ENCODE data around the gene SUCO.
"Not testable (repeated sequence)": the region's sequence is repeated elsewhere in the genome, so short reads cannot be mapped to it uniquely, and the experiment has no call there.

Gene SUCO

DNA sequence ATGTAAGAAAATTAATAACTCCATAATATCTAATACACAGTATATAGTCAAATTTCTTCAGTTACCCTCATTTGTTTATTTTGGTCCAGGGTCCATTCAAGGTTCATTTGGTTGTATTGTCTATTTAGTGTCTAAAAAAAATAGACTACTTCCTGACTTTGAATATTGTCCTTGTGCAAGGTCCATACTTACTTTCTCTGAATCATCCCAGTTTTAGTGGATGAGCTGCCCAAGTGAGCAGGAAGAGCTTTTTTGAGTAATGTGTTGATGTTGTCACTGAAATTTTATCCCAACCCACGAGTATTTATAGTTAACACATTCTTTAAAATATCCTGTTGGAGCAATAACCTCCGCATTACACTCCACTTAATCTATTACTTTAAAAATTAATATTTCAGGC lies 80.3 kb downstream of the SUCO start:
- DNase-seq = no peak

DNA sequence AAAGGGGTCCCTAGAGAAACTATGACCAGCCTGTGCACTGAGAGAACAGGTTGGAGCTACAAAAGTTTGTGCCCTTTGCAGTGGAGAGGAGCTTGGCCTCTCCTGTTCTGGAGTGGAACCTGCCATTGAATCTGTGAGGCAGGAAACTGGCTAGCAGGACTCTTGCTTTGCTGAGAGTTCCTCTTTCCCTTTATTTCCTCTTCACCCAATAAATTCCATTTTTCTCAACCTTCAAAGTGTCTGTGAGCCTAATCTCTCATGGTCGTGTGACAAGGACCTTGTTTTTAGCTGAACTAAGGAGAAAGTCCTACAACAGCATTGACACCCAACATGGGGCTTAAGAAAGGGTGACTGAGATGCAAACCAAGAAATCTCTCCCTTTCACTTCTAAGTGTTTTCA lies 83.2 kb downstream of the SUCO start:
- no peak for DNase-seq

DNA sequence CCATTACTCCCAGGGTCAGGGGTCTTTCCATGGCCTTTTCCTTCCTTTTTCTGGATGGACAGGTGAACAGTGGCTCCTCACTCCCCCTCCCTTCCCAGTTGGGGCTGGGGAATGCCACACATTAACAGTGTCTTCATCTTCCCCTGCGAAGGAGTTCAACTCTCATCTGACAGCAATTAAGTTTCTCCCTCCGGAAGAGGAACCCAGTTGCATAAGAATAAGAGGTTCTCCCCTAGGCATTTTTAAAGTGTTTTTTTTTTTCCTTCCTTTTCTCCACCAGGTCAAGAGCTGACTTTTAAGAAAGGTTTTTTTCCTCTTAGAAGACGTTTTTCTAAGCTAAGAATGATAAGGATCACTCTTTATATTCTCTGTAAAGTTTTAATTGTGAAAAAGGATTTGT lies 83.7 kb downstream of the SUCO start:
- no peak for DNase-seq

DNA sequence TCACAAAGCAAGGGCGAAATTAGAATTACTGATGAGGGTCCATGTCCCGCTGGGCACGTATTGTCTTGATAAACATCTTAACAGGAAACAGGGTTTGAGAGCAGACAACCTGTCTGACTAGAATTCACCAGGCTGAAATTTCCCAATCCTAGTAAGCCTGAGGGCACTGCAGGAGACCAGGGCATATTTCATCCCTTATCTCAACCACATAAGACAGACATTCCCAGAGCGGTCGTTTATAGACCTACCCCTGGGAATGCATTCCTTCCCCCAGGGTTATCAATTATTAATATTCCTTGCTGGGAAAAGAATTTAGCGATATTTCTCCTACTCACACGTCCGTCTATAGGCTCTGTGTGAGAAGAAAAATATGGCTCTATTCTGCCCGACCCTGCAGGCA lies 87.7 kb downstream of the SUCO start:
- DNase-seq = not testable (repeated sequence)

DNA sequence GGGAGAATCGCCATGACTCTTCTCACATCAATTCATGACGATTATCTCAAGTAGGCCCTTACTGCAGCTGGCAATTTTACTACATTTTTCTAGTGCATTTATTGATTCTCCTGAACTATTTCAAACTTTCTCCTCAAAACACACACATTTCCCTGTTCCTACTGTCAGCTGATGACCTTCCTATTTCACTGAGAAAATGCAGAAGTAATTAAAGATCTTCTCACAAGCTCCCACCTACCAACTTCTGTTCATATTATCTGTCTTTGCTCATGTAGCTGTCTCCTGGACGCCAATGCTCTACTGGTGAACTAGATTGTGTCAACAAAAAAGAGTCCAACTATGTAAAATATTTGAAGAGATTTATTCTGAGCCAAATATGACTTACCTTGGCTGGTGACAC lies 89.6 kb downstream of the SUCO start:
- DNase-seq = no peak

DNA sequence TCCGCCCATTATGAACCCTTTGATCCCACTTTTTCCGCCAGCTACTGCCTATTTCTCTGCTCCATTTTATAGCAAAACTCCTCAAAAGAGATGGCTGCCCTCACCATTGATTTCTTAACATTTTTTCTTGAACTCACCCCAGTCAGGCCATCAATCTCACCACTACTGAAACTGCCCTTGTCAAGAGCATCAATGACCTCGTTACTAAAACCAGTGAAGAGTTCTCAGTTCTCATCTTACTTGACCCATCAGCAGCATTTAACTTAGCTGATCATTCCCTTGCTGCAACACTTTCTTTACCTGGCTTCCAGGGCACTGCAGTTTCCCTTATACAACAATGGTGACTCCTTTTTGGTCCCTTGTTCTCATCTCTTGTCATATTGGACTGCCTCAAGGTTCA lies 90.8 kb downstream of the SUCO start:
- no peak for DNase-seq

DNA sequence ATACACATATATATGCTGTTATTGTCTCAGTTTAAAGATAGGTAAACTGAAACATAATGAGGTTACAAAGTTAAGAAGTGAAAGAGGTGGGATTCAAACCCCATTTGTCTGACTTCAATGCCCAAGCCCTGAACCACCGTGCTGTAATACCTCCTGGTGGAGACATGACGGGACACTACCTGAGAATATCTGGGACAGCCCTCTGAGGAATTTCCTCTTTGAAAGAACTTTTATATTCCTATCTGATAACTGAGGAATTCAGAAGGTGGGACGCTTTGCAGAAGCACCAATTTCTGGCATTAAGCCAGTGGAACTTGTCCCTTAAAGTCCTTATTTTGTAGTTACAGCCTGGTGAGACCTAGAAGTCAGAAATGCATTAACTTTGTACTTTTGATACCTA lies 93.9 kb downstream of the SUCO start:
- DNase-seq = no peak

DNA sequence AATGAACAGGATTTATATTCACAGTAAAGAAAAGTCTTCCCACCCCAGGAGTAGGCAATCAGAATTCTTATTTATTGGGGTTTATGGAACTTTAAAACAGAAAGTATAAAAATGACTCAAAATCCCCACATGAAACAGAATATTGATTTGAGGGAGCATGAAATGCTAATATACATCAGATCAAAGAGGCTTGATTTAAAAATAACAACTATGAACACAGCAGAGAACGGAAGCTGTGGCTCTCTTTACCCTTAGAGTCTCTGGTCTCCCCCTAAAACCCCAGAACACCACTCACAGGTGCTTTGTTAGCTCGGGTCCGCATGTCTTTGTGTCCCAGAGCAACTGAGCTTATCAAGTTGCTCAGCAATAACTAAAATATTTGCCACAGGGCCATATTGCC lies 94.8 kb downstream of the SUCO start:
- DNase-seq = no peak

DNA sequence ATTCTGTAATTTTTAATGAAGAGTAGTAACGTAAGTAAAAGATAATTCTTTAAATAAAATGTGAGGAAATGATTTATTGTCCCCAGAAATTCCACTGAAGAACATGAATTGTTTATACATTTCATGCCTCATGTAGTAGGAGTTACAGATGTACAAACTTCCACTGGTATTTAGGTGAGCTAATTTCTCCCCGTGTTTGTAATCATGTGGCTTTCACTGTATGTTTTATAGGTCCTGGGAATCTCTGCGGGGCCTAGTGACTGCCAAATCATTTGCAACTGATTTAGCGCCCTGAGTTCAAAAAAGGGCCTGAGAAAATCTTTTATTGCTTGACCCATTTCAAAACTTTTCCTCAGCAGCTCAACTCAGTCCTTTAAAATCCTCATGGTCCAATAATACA lies 95.5 kb downstream of the SUCO start:
- no peak for DNase-seq

DNA sequence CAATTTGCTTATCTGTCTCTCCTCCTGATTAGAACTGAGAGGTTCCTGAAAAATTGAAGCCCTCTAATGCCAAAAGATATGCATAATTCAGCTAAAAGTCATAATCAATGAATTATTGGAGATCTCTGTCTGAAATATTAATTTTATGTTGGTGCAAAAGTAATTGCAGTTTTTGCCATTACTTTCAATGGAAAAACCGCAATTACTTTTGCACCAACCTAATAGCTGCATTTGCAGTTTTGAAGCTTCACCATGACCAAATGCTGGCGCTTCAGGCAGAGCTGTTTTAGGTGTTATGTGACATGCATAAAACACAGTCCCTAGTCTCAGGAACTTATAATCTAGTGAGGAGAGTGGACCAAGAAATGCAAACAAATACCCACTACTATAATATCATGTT lies 96.2 kb downstream of the SUCO start:
- no peak for DNase-seq

DNA sequence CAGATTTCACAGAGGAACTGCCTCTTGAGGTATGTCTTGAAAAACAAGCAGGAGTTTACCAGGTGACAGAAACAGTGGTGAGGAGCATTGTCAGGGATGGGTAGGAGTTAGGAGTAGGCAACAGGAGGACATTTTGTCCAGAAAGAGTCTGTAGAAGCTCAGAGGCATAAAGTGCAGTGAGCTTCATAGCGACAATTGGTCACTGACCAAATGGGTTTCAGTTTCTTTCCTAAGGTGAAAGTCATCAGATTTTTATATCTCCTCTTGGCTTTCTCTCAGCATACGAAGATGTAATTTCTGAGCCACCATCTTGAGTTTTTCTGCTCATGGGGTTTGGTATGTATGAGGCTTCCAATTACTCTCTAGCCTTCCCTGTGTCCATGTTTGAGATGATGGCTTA lies 96.7 kb downstream of the SUCO start:
- DNase-seq = no peak

DNA sequence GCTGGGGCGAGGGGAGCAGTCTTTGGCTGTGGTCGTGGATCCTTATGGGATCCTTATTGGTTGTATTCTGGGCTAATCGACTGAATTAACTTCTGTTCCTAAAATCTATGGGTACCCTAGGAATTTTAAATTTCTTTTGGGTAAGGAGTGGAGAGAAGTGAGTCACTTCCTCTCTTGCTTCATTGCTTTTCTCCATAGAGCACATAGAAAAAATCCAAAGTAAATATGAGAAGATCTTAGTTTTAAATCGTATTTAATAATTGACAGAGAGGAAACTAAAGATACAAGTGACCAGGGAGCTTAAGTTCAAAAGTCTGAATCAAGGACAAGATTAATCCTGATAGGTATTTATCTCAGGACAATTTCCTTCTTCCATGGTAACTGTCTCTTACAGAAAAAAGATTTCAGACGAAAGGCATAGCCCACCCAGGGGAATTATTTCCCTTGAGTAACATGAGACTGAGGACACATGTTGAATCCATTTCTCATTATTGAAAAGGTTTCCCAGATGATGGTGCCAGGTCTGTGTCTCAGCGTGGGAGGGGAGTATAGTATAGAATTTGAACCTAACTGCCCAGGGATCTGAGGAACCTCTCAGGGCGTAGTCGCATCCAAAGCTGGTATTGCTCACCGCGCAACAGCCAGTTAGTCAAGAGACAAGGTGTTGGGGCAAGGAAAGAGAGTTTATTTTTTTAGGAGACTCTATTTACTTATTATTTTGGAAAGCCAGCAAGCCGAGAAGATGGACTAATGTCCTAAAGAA lies 97.3 kb downstream of the SUCO start:
- DNase-seq = no peak

DNA sequence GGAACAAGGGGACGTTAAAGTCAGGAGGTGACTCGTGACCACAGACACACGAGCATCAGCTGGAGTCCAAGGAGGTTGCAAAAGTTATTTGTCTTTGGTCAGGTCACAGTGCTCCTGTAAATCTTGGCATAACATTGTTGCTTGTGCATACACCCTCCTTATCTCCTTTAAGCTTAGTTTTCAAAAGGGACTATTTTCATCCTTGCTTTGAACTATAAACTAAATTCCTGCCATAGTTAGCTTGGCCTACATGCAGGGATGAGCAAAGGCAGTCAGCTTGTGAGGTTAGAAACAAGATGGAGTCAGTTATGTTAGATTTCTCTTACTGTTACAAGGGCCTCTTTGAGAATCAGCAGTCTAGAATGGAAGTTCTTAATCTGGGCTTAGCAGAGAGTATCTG lies 97.9 kb downstream of the SUCO start:
- DNase-seq = no peak

DNA sequence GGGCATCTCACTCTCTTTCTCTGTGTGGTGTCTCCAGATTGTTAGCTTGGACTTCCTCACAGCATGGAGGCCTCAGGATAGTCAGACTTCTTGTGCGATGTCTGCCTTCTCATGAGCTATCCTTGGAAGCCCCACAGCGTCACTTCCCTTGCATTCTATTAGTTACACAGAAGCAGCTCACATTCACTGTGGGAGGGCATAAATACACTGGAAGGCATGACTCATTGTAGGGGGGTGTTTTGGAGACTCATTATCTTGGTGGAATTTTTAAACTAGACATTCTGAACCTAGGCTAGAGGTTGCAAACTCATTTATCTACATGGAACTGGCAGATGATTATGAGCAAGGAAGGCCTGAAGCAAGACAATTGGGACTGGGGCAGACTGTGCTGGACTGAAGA lies 104.6 kb downstream of the SUCO start:
- no peak for DNase-seq

DNA sequence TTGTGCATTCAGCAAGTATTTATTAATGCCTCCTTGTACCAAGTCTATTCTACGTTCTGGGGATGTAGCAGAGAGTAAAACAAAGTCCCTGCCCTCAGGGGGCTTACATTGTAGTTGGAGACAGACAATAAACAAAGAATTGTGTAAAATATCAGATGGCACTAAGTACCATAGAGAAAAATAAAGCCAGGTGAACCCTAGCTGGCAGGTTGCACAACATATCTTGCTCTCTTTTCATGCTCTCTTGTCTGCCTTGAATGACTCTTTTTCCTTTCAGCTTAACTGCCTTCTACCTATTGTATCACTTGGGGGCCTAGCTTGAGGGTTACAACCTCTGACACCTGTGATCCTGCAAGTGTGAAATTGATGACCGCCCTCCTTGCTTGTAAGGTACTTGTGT lies 105.3 kb downstream of the SUCO start:
- no peak for DNase-seq

DNA sequence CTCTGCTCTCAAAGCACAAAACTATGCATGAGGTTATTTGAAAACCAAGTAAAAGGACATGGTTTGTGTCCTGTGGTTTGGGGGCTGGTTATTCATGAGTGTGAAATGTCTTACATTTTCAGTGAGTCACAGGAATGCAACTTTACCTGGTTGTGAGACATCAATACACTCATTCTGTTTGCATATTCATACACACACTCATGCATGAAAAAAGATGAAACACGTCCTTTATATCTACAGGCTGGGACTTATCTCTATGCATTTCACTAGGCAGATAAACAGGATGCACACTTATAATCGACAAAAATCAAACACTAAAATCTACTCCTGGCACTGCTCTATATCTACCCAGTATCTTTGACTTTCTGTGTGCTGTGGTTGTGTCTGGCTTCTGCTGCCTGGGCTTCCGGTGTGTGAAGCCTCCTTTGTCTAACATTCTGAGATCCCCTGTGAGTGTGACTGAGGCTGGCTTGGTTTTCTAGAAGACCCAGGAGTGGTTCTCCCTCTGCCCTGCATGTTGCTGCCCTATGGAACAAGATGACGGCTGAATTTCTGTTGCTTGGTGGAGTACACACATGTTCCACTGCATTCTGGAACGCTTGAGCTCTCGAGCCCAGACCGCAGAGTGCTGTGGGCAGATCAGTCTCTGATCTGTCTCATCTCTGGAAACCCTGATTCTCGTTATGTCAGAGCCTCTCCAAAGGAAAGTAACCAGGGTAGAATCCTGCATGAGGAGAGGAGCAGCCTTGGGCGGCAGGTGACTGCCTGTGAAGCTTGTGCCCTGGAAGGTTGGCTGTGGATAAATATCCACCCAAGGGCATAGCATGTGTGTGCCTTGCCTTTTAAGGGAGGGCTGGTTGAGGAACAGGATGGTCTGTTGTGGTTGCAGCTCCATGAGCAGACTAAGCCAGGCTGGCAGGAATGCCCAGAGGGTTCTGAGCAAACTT lies 106.2 kb downstream of the SUCO start:
- no peak for DNase-seq

DNA sequence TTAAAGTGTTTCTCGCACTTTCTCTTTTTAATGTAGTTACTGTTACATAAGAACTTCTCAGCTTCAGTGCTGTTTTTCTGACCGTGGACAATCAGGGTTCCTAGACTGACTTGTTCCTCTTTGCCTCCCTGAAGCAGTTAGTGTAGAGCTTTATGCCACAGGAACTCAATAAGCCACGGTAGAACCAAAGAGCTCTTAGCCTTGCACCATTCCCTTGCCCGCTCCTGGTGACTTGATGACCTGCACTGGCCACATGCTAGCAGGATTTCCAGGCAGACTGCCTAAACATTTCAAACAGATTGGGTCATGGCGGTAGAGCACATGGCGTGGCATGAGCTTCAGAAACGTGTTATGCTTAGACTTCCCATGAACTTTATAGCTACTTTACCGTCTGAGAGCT lies 107.2 kb downstream of the SUCO start:
- no peak for DNase-seq

DNA sequence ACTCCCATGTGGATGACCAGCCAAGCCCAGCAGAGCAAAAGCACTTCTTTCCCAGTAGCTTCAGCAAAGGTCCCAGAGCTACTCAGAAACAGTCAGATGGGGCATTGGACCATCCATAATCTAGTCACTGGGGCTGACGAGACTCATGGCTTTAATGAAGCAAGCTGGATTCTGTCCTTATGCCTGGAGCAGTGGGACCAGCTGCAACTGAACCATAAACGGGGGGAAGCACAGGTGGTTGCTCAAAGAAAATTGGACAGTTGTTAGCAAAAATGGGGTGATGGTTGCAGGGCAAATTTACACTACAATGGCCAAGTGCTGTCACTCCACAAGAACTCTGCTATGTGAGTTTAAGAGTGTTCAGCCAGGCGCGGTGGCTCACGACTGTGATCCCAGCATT lies 108.5 kb downstream of the SUCO start:
- no peak for DNase-seq

DNA sequence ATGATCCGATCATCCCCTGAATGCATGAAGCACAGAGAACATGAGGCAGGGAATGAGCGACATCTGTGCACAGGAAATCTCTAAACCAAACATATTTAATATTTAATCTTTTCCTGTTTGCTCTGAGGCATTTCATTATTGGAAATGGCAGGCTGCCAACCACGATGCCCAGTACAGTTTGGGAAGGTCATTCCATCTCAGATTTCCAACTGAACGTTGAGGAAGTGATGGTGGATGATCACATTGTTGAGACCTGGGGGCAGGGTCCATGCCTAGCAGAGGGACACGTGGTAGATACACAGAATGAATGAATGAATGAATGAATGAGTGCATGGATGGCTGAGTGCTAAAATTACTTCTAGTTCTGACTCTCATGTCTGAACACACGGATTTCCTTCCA lies 110.0 kb downstream of the SUCO start:
- peak; percentile 72 for DNase-seq

DNA sequence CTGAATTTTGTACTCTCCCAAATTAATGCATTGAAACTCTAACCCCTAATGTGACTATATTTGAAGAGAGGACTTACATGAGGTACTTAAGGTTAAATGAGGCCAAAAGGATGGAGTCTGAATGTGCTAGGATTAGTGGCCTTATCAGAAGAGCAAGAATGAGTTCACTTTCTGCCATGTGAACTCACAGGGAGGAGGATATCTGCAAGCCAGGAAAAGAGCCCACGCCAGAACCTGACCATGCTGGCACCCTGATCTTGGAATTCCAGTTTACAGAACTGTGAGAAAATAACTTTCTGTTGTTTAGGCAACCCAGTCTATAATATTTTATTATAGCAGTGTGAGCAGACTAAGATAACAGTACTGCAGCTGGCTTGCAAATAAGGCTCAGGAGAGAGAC lies 113.7 kb downstream of the SUCO start:
- no peak for DNase-seq

DNA sequence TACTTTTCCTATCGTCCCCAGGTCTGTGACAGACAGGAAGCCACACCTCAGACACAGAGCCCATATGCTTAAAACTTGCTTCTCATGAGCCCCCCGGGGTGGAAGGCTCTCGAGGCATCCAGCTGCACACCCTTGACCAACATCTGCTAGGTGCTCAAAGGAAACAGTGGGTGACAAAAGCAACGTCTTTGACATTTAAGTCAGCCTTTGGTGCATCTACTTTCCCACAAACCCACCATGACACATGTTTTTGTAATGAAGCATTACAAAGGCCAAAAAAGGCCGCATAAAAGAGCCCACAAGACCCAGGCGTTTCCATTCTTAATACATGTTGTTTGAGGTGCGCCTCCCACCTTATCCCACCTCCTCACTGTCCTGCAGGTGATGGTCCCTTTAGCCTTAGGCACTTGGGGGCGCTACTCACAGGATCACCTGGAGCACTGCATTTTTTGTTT lies 114.2 kb downstream of the SUCO start:
- no peak for DNase-seq

DNA sequence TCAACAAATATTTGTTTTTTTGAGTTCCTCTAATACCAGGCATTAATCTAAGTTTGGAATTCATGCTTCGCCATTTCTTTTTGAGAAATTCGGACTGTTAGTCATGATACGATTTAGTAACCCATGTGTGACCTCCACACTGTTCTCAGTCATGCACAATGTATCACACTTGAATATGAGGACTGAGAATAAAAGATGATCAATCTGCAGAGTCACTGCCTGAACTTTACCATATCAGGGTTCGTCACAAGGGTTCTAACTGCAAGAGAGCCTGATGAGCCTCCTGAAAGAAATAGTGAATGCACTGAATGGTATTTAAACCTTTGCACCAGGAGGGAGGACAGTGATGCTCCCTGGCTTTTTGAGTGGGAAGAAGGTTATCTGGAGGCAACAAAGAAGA lies 115.0 kb downstream of the SUCO start:
- DNase-seq = no peak

DNA sequence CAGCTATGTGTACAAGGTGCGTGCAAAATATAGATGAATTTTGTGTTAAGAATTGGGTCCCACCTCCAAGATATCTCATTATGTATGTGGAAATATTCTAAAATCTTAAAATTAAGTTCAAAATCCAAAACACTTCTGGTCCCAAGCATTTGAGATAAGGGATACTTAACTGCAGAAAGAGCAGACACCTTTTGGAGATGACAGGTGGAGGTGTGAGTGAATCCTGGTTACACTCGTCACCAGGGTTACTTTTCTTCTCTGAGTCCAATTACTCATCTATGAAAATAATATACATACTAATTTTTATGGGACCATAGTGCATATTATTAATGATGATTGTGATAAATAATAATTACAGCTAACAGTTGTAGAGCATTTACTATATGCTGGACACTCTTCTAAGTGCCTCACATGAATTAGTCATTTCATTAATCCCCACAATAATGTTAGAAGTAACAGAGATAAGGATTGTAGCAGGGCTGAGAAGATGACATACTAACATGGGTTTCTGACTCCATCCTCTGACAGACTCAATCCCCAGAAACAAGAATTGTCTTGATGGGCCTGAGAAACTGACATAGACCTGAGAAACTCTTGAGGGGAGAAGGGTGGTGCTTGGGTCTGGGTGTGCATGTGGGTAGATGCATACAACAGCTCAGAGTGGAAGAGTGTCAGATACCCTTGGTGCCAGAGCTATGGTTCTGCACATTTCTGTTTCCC lies 117.7 kb downstream of the SUCO start:
- DNase-seq = no peak
